ENCODE results near the gene PLCL1.

PLCL1 gene

GRCh38 chr2:197911667-197912066 is 107.3 kb downstream of the PLCL1 start:
- H3K4me3 ChIP-seq (ENCODE audit: low read depth, low read length): no peak overlapping the region
- no peak for TF ChIP-seq CTCF (IDR thresholded peaks at IDR 0.05; ENCODE audit: borderline replicate concordance, insufficient read depth, low read depth, low read length)

GRCh38 chr2:197913084-197913483 is 108.7 kb downstream of the PLCL1 start:
- no peak overlapping the region for H3K4me3 ChIP-seq (ENCODE audit: low read depth, low read length)
- no peak for TF ChIP-seq CTCF (IDR thresholded peaks at IDR 0.05; ENCODE audit: borderline replicate concordance, insufficient read depth, low read depth, low read length)

GRCh38 chr2:197914778-197915177 is 110.4 kb downstream of the PLCL1 start:
- H3K4me3 ChIP-seq (ENCODE audit: low read depth, low read length): no peak overlapping the region
- no peak for TF ChIP-seq CTCF (IDR thresholded peaks at IDR 0.05; ENCODE audit: borderline replicate concordance, insufficient read depth, low read depth, low read length)

GRCh38 chr2:197915548-197916265 is 111.3 kb downstream of the PLCL1 start:
- TF ChIP-seq CTCF (IDR thresholded peaks at IDR 0.05; ENCODE audit: borderline replicate concordance, insufficient read depth, low read depth, low read length): no peak
- no peak overlapping the region for H3K4me3 ChIP-seq (ENCODE audit: low read depth, low read length)

- TF ChIP-seq CTCF (IDR thresholded peaks at IDR 0.05; ENCODE audit: borderline replicate concordance, insufficient read depth, low read depth, low read length): no peak
- H3K4me3 ChIP-seq (ENCODE audit: low read depth, low read length): no peak overlapping the region
Observed at GRCh38 chr2:197919487-197919886, 115.1 kb downstream of the PLCL1 start.

DNA sequence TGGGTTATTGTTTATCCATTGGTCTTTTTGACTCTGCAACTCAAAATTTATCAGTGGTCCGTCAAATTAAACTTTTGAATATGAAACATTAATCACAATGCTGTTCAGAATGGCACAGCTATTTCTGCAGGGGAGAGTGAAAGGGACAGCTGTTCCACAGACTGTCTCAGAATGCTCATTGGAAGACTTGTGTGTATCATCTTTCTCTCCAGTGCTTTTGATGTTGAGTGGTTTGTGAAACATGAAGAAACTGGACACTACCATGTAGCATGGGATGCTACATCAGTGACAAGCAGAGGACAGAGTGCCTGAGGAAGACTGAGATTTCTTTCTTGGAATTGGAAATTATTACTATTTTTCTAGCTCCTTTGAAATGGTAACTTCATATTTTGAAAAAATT is 115.7 kb downstream of the PLCL1 start:
- TF ChIP-seq CTCF (IDR thresholded peaks at IDR 0.05; ENCODE audit: borderline replicate concordance, insufficient read depth, low read depth, low read length): no peak
- no peak overlapping the region for H3K4me3 ChIP-seq (ENCODE audit: low read depth, low read length)

- no peak overlapping the region for H3K4me3 ChIP-seq (ENCODE audit: low read depth, low read length)
- no peak for TF ChIP-seq CTCF (IDR thresholded peaks at IDR 0.05; ENCODE audit: borderline replicate concordance, insufficient read depth, low read depth, low read length)
Observed at GRCh38 chr2:197920592-197921201, 116.3 kb downstream of the PLCL1 start.
